C4-2B (cell line): ENCODE data around the gene GOLM1.

Experiments used
- H3K27ac ChIP-seq: fragments of 450-650 bp; 2 replicates; pipeline ENCODE4 v1.5.1; 2017
- ZFX ChIP-seq: fragments of 450-650 bp; IDR thresholded peaks from 2 replicates; pipeline ENCODE4 v1.6.1; 2017
- TF ChIP-seq, protein P1 (sequence below): fragments of 450-650 bp; conservative IDR thresholded peaks from 2 replicates; pipeline ENCODE4 v1.5.1; 2017; ENCODE audit warnings: mild to moderate bottlenecking

Gene GOLM1

DNA sequence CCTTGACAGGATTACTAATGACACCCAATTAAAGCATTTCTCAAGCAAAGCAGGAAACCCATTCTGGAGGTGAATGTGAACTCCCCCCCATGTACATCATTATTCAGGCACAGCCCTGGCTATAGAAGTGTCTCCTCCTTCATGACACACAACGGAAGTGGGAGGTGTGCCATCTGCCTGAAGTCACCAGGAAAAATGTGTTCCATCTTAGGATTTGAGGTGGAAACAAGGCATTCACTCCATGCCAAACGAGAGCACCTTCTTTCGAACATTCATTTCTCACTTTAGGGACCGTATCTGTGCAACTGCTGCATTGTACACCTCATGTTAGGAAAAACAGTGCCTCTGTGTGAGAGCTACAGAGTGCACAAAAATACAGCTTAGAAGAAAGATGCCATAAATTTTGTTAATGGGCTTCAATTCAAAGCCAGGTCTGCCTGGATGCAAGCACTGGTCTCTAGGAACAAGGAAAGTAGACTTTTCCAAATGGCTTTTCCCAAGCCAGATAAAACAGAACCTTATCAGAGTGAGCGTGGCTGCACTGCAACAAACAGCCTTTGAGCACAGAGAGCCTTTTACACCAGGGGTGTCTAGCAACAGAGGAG lies 19.4 kb downstream of the GOLM1 start:
- no peak overlapping the region for H3K27ac ChIP-seq
- TF ChIP-seq ZFX: no peak
- TF ChIP-seq, protein P1, sequence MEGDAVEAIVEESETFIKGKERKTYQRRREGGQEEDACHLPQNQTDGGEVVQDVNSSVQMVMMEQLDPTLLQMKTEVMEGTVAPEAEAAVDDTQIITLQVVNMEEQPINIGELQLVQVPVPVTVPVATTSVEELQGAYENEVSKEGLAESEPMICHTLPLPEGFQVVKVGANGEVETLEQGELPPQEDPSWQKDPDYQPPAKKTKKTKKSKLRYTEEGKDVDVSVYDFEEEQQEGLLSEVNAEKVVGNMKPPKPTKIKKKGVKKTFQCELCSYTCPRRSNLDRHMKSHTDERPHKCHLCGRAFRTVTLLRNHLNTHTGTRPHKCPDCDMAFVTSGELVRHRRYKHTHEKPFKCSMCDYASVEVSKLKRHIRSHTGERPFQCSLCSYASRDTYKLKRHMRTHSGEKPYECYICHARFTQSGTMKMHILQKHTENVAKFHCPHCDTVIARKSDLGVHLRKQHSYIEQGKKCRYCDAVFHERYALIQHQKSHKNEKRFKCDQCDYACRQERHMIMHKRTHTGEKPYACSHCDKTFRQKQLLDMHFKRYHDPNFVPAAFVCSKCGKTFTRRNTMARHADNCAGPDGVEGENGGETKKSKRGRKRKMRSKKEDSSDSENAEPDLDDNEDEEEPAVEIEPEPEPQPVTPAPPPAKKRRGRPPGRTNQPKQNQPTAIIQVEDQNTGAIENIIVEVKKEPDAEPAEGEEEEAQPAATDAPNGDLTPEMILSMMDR: no peak

DNA sequence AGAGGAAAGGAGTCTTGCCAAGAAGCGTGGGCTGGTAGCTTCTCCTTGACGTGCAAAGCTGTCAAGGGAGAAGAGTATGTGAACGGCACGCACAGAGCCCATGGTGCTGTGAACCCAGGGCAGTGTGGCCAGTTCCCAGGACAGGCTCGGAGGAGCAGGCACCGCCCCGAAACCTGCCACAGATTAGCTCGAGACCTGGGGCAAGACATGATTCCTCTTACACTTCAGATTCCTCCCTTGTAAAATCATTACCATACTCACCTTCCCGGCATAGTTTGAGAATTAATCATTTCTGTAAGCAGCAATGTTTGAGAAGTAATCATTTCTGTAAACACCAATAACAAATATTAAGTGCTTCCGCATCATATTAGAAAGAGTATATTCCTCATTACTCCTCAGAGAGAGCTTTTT lies 19.9 kb downstream of the GOLM1 start:
- TF ChIP-seq, protein P1: no peak
- TF ChIP-seq ZFX: no peak
- H3K27ac ChIP-seq: no peak overlapping the region

DNA sequence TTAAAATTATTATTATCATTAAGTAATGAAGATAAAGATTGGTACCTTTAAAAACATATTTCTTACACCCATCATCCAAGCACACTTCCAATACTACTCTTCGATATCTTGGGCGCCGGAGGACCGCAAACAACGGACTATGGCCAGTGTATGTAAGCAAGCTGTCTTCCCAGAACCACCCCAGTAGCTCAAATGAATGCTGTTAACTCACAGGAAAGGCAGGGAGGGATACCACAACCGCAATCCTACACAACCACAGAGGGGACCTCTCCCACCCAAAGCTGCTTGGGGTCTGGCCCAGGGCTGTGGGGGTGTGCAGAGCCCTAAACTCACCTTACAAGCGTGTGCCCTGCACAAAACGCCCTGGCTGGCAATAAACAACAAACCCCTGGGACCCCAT lies 20.6 kb downstream of the GOLM1 start:
- TF ChIP-seq, protein P1: no peak
- no peak for TF ChIP-seq ZFX
- H3K27ac ChIP-seq: no peak overlapping the region

DNA sequence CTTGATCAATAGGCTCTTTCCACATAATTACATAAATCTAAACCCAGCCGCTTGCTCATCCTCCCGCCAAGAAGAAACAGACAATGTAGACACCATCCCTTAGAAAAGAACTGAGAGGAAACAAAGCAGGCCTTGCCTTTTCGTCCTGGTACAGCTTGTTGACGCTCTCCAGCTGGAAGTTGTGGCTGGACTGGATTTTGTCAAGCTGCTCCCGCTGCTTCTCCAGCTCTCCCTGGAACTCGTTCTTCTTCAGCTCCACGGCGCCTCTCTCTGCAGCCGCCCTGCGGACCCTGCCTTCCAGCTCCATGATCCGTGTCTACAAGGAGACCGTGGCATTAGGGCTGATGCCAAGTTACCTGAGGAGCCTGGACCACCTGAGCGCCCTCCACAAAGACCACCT lies 22.1 kb downstream of the GOLM1 start:
- no peak overlapping the region for H3K27ac ChIP-seq
- no peak for TF ChIP-seq ZFX
- TF ChIP-seq, protein P1: no peak

DNA sequence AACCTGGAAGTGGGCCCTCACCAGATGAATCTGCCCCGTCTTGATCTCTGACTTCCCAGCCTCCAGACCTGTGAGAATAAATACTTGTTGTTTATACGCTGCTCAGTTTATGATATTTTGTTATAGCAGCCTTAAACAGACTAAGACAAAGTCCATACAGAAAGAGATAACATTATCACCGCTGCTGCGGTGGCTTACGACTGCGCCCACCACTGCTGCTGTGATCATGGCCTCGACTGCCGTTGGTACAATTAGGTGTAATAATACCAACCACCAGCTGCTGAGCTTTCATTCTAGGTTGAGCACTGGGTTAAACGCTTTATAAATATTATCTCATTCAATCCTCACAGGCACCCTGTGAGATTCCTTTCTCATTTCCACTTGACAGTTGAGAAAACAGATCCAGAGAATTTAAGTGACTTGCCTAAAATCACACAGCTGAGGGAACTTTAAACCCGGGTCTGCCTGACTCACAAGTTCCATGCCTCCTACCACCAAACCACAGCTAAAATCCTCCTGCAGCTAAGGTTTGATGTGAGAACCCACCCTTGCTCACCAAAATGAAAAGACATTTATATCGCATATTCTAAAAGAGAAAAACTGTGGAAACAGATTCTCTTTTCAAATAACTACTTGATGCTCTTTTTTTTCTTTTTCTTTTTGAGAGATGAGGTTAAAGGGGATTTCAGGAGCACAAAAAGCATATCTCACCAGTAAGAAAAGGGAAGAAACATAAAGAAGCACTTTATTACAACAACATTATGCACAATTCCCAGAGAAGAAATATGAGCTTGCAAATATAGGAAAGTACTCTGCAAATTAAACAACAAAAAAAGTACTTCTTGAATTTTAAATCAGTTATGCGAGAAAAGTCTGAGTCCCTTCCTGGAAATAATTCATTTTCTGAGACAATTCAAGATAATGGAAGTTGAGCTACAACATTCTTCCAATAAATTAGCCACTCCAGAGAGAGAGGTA lies 23.9 kb downstream of the GOLM1 start:
- H3K27ac ChIP-seq: no peak overlapping the region
- TF ChIP-seq, protein P1: no peak
- TF ChIP-seq ZFX: no peak

DNA sequence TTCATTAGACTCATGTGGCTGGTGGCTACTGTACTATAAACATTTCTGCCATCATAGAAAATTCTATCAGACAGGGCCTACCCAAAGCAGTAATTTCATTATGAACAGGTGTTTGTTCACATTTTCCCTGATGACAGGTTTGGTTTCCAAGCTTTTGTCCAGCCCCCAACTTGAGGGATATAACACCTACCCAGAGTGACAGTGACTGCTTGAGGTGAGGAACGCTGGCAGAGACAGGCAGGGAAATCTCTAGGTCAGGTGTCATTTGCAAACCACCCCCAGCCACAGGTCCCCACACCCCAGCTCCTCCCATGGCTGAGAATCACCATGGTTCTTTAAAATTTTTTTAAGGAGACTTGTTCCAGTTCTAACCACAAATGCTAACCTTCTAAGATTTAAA lies 25.5 kb downstream of the GOLM1 start:
- TF ChIP-seq ZFX: no peak
- TF ChIP-seq, protein P1: no peak
- H3K27ac ChIP-seq: no peak overlapping the region

DNA sequence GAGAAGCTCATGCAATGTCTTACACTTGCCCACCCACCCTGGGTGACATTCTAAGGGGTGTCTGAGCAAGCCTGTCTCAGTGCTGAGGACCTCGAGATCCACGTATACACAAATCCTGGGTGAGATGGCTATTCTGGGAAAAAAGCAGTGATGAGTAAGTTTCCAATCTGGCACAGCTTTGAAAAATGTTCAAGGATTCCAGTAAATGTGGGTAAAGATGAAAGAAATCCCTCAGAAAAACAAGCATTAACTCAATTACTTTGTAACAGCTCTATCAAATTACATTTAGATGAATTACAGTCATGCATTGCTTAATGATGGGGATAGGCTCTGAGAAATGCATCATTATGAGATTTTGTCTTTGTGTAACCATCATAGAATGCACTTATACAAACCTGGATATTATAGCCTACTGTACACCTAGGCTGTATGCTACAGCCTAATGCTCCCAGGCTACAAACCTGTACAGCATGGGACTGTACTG lies 26.9 kb downstream of the GOLM1 start:
- no peak for TF ChIP-seq ZFX
- TF ChIP-seq, protein P1: no peak
- H3K27ac ChIP-seq: no peak overlapping the region
